Right lobe of liver (tissue), 6 donors: ENCODE data around the gene C17orf100. TPM values are rescaled to one million over a fixed set of nuclear protein-coding genes. Genes with fewer than 3 reads are reported as not detected.

Experiments used
- ATAC-seq, 4 donors: fragments of 200-7000 bp; cut with Tn5 transposase; one replicate each; pipeline ENCODE4 v1.9.1; 2020; ENCODE audit warnings: mild to moderate bottlenecking in 4 of 4, moderate library complexity in 4 of 4
- DNase-seq, 3 donors: peaks; one replicate each; pipeline ENCODE4 v3.0.0-alpha.2; 2020
- H3K27ac ChIP-seq, 3 donors: fragments of 200-600 bp; one replicate each; pipeline ENCODE4 v1.8.0; 2022
- H3K27me3 ChIP-seq, 2 donors: fragments of 200-600 bp; one replicate each; pipeline ENCODE4 v1.8.0; 2022
- H3K36me3 ChIP-seq, 4 donors: fragments of 200-600 bp; sonication (generic) in 1 of 4; one replicate each; pipeline versions ENCODE4 v1.5.1 to v1.8.0; 2017 to 2022; ENCODE audit warnings: control low read depth in 1 of 4
- H3K4me1 ChIP-seq, 4 donors: fragments of 200-600 bp; sonication (generic) in 1 of 4; one replicate each; pipeline versions ENCODE4 v1.5.1 to v1.8.0; 2017 to 2022; ENCODE audit warnings: control low read depth in 1 of 4
- H3K4me3 ChIP-seq, 3 donors: fragments of 200-600 bp; one replicate each; pipeline ENCODE4 v1.8.0; 2022
- H3K9me3 ChIP-seq, 4 donors: fragments of 200-600 bp; sonication (generic) in 1 of 4; one replicate each; pipeline versions ENCODE4 v1.5.1 to v1.8.0; 2017 to 2022; ENCODE audit warnings: control low read depth in 1 of 4
- CTCF ChIP-seq, 4 donors: fragments of 200-600 bp in 3 of 4; fragments of 450-650 bp in 1 of 4; IDR thresholded peaks; one replicate each; pipeline versions ENCODE4 v1.5.1 to v1.8.0; 2016 to 2022; ENCODE audit warnings: antibody characterized with exemption in 4 of 4, mild to moderate bottlenecking in 2 of 4
- POLR2A ChIP-seq: fragments of 450-650 bp; IDR thresholded peaks from one replicate; pipeline ENCODE4 v1.6.1; 2017; ENCODE audit warnings: antibody characterized with exemption, mild to moderate bottlenecking
- WGBS: methylation state at CpG from one replicate; pipeline ENCODE4 v1.1.6; 2018; ENCODE audit warnings: low coverage, low lambda C conversion rate; ENCODE audit not compliant: insufficient coverage; ENCODE audit errors: missing lambda C conversion rate; 5-methylcytosine and 5-hydroxymethylcytosine counted together
- intact Hi-C, 2 donors: fragments of 100-400 bp; cut with DNase I; formaldehyde crosslinking; loops; one replicate each; pipeline versions ENCODE4 v1.11.2 to v1.14.1; 2022
- total RNA-seq, 6 experiments: library from RNA; depleted of rRNA in 2 of 6; stranded (reverse); fragments of >200 nt in 2 of 6; fragmentation: NEBNext Ultra II Directional in 3 of 6; extraction: Animal tissue kit (Norgen Biotek cat#: 25700) in 3 of 6; gene quantifications; one replicate each; pipeline versions ENCODE4 v1.1.0 to v1.2.4, GENCODE V29; 2016 to 2023
- donor health status: DM: no; HTN: yes; CAD: no.
- donor health status: DM: no; HTN: no; CAD: no.
- donor health status: DM: no; HTN: no; CAD: no.
- donor health status: DM: no; HTN: yes; CAD: no.
- donor health status: DM: no; HTN: yes; CAD: no.

The C17orf100 gene
- total RNA-seq, 6 experiments from 2014 or later: 1.2 to 4.0 (median 1.9) TPM

- TF ChIP-seq POLR2A (no peak), CTCF (IDR thresholded peaks at IDR 0.05) (no peak)
- Histone ChIP-seq H3K4me1 (no peaks in the 10 kb centered on the region), H3K4me3 (no peak overlapping the region), H3K27ac (no peak overlapping the region), H3K36me3 (peaks cover 0 to 13% (median 8%) of the 10 kb centered on the region in 4 donors), H3K27me3 (no peaks in the 10 kb centered on the region), H3K9me3 (no peaks in the 10 kb centered on the region)
- no peak for ATAC-seq
- intact Hi-C loops: no loop called here
- DNase-seq: no peak
- WGBS: 70% methylated on average over 1 of the region's 1 CpG
These were observed 24.5 kb upstream of the C17orf100 start for GRCh38 chr17:6627019-6627418.

GRCh38 chr17:6630390-6630789 lies 21.2 kb upstream of the C17orf100 start:
- intact Hi-C loops: loop anchor here in 1 of 2 donors (10.0 kb wide), 2 partner anchors 56 to 156 kb away; no protein-coding TSS in a partner anchor
- Histone ChIP-seq H3K9me3 (no peaks in the 10 kb centered on the region), H3K4me1 (no peaks in the 10 kb centered on the region), H3K36me3 (peaks cover 0 to 29% (median 9%) of the 10 kb centered on the region in 4 donors), H3K27ac (no peak overlapping the region), H3K4me3 (no peak overlapping the region), H3K27me3 (no peaks in the 10 kb centered on the region)
- DNase-seq (no peak), ATAC-seq (no peak)
- 100% methylated on average over 1 of the region's 1 CpG for WGBS
- TF ChIP-seq POLR2A: no peak
- no peak for TF ChIP-seq CTCF (IDR thresholded peaks at IDR 0.05)

- H3K4me1 ChIP-seq: no peaks in the 10 kb centered on the region
- TF ChIP-seq CTCF (IDR thresholded peaks at IDR 0.05): no peak
- no peak for TF ChIP-seq POLR2A
- ATAC-seq: no peak
- H3K36me3 ChIP-seq: peaks cover 0 to 27% (median 9%) of the 10 kb centered on the region in 4 donors
- H3K27me3 ChIP-seq: no peaks in the 10 kb centered on the region
- no peak overlapping the region for H3K27ac ChIP-seq
- intact Hi-C loops: loop anchor here in 1 of 2 donors (10.0 kb wide), 2 partner anchors 58 to 158 kb away; no protein-coding TSS in a partner anchor
- DNase-seq: no peak
- no peak overlapping the region for H3K4me3 ChIP-seq
- H3K9me3 ChIP-seq: no peaks in the 10 kb centered on the region
These were observed 19.0 kb upstream of the C17orf100 start for GRCh38 chr17:6632530-6632929.

GRCh38 chr17:6633263-6633662 lies 18.3 kb upstream of the C17orf100 start:
- Histone ChIP-seq H3K27ac (no peak overlapping the region), H3K27me3 (no peaks in the 10 kb centered on the region), H3K9me3 (no peaks in the 10 kb centered on the region), H3K36me3 (peaks cover 0 to 23% (median 8%) of the 10 kb centered on the region in 4 donors), H3K4me3 (no peak overlapping the region), H3K4me1 (no peaks in the 10 kb centered on the region)
- TF ChIP-seq POLR2A (no peak), CTCF (IDR thresholded peaks at IDR 0.05) (no peak)
- ATAC-seq (no peak), DNase-seq (no peak)
- intact Hi-C loops: loop anchor here in 1 of 2 donors (10.0 kb wide), 2 partner anchors 58 to 158 kb away; no protein-coding TSS in a partner anchor
- WGBS: 97% methylated on average over 3 of the region's 3 CpGs

- intact Hi-C loops: loop anchor here (5.0 to 10.0 kb wide), 3 partner anchors 61 to 164 kb away; no protein-coding TSS in a partner anchor
- TF ChIP-seq CTCF (IDR thresholded peaks at IDR 0.05): no peak
- TF ChIP-seq POLR2A: no peak
- DNase-seq (no peak), ATAC-seq (no peak)
- no peak overlapping the region for H3K4me3 ChIP-seq
- H3K27ac ChIP-seq: no peak overlapping the region
- 71% methylated on average over 1 of the region's 2 CpGs for WGBS
- H3K27me3 ChIP-seq: no peaks in the 10 kb centered on the region
- no peaks in the 10 kb centered on the region for H3K9me3 ChIP-seq
- peaks cover 0 to 23% (median 4%) of the 10 kb centered on the region in 4 donors for H3K36me3 ChIP-seq
- peaks cover 0 to 7% (median 3%) of the 10 kb centered on the region in 4 donors for H3K4me1 ChIP-seq
These were observed 15.5 kb upstream of the C17orf100 start for GRCh38 chr17:6636105-6636504.
